ENCODE measurements around the gene SRC.

The SRC gene

DNA sequence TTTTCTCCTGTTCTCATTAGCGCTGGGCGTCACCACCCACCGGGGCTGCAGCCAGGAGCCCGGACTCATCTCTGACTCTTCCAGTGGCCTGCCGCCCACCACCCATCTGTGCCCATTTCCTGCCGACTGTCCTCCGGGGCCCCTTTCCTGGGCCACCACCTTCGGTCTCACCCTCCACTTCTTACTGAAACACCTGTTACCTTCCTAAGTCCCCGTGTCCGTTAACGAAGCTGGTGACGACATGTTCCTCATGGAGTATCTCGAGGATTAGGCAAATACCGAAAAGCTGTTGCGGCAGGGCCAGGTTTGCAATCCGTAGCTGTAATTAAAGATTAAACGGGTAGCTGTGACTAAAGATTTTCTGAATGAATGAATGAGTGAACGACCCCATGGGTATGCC, 80.2 kb downstream of the SRC start:
- no peak for DNase-seq (ENCODE audit: low read depth in 2 of 2)

DNA sequence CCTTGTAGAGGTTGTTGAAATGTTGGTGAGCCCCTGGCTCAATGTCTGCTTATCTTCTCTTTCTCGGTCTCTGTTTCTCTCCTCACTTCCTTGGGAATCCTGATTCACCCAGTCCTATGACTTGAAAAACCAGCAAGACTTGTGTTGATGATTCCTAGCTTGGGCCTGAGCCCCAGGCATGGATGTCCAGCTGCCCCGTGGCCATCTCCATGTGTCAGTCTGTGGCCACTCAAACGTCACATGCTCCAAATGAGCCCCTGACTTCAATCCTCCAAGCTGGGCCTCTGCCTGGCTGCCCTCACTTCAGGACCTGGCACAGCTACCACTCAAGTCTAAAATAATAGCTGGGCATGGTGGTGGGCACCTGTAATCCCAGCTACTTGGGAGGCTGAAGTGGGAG, 81.0 kb downstream of the SRC start:
- no peak for DNase-seq (ENCODE audit: low read depth in 2 of 2)

DNA sequence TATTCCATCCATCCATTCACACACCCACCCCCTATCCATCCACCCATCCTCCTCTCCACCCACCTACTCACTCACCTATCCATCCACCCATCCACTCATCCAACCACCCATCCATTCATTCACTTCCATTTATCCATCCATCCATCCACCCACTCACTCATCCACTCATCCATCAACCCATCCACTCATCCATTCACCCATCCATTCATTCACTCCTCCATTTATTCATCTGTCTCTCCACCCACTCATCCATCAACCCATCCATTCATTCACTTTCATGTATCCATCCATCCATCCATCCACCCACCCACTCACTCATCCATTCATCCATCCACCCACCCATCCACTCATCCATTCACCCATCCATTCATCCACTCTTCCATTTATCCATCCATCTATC, 84.1 kb downstream of the SRC start:
- DNase-seq (ENCODE audit: low read depth in 2 of 2), result no peak

DNA sequence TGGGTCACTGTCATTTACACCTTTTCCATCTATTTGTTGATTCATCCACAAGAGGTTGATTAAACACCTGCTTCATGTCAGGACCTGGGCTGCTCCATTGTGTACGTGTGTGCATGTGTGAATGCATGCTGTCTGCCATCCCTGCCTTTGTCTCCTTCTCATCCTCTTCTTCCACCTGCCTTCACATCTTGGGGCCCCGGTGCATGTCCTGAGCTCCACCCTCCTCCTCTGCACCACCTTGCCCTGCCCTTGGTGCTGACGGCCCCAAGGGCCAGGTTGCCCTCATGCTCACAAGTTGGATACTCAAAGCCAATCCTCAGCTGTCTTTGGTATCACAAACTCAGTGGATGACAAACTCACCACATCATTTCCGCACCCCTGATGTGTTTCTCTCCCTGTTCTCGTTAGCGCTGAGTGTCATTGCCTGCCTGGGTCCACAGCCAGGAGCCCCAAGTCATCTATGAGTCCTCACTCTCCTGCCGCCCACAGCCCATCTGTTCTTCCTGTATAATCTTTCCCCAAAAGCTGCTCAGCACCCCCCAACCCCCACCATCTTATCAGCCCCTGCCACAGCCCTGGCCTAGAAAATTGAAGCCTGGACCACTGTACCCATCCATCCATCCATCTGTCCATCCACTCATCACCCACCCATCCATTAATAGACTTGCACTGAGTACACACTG, 85.0 kb downstream of the SRC start:
- DNase-seq (ENCODE audit: low read depth in 2 of 2), result no peak

DNA sequence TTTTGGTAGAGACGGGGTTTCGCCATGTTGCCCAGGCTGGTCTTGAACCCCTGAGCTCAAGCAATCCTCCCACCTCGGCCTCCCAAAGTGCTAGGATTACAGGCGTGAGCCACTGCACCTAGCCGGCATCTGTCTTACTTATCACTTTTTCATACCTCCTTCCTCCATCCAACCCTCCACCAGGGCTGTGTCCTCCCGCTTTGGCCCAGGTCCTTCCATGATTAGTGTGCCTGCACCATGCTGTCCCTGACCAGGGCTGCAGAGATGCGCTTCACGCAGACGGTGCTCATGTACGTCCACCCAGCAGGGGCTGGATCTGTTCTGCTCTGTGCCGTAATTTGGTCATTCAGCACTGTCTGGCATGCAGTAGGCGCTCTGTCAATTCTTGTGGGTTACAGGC, 85.8 kb downstream of the SRC start:
- DNase-seq (ENCODE audit: low read depth in 2 of 2), result no peak

DNA sequence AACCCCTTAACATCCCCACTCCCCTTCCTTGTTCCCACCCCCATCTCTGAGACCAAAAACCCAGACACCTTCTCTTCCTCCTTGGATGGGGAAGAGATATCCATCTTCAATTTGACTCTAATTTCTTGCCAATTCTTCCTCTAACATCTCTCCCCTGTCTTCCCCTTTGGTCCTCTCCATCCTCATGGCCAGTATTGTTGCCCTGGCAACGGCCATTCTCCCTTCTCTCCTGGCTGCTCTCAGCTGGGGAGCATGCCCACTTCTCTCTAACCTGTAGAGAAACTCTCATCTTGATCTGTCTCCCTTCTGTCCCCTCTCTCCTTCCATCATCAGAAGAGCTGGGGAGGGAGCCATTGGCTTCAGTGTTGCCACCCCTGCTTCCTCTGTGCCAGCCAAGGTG, 86.7 kb downstream of the SRC start:
- DNase-seq (ENCODE audit: low read depth in 2 of 2), result no peak

DNA sequence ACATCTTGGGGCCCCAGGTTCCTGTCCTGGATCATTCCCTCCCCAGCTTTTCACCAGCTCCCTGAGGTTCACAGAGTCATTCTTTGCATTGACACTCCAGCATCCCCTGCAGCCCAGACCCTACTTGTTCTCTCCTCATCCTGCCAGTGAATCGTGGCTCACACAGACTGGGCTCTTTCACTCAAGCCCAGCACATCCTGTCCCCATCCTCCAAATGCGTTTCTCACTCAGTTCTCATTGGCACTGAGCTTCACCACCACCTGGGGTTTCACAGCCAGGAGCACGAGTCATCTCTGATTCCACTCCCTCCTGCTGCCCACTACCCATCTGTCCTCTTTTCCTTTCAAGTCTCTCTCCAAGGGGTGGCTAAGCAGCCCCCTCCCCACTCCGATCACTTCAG, 89.7 kb downstream of the SRC start:
- no peak for DNase-seq (ENCODE audit: low read depth in 2 of 2)

DNA sequence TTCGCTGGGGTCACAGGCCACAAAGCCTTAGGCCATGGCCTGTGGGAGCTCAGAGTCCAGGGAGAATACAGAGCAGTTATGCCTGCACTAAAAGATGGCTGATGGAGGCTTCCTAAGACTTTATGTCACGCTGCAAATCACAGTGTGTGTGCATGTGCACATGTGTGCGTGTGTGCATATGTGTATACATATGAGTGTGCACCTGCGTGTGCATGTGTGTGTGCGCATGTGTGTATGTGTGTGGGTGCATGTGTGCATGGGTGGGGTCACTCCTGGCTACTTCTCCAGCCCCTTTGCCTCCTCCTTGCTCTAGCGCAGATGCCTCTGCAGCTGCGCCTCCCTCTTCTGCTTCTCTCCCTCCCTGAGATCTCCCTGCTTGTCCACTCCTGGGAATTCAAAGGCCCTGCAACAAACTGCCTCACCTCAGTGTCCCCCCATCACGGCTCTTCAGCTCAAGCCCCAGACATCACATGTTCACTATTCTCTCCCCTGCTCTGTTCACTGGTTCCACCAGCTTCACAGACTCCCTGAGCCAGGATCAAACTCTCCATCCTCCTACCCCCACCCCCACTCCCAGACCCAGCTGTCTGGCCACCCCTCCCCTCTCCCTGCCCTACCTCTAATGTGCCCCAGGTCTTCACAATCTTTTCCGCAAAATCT, 90.7 kb downstream of the SRC start:
- no peak for DNase-seq (ENCODE audit: low read depth in 2 of 2)

DNA sequence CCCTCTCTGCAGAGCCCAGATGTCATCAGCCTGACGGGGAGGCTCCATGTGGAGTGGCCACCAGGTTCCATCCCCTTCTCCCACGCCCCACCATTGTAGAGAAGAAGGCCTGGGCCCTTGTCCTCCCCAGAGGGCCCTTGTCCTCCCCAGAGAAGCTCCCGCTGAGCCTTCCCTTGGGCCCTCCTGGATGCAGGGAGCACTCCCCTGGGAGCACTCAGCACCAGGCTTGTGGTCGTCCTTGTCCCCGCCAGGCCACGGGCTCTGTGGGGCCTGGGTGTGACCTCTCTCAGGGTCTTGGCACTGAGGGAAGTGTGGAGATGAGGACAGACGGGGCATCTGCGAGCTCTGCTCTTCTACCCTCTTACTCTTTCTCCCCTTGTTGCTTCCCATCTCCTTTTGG, 91.7 kb downstream of the SRC start:
- no peak for DNase-seq (ENCODE audit: low read depth in 2 of 2)

DNA sequence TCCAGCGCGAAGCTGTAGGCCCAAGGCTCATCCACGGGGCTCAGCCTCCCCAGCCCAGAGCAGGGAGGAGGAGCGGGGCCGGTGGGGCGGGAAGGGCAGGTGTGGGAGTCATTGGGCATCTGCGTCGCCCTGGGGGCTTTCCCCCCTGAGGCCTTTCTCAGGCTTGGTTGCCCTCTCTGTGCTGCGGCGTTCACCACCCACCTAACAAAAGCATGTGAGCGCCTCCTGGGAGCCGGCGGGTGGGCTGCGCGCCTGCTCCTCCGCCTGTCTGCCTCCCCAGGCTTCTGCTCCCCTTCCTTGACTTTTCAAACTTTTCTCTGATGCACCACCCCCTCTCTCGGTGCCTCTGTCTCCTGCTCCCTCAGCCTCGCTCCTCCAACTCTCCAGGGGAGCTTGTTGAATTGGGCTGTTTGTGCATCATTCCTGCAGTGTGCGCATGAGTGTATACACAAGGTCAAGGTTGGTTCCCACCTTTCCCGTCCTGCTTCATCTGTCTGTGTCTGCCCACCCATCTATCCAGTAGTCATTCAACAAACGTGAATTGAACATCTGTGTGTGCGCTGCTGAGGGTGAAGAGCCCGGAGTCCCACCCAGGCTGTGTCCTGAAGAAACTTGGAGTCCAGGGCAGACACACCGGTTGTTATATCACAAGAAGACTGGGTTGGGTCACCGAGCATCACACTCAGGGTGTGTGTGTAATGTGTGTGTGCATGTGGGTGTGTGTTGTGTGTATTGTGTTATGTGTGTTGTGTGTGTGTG, 92.7 kb downstream of the SRC start:
- DNase-seq (ENCODE audit: low read depth in 2 of 2), result no peak

DNA sequence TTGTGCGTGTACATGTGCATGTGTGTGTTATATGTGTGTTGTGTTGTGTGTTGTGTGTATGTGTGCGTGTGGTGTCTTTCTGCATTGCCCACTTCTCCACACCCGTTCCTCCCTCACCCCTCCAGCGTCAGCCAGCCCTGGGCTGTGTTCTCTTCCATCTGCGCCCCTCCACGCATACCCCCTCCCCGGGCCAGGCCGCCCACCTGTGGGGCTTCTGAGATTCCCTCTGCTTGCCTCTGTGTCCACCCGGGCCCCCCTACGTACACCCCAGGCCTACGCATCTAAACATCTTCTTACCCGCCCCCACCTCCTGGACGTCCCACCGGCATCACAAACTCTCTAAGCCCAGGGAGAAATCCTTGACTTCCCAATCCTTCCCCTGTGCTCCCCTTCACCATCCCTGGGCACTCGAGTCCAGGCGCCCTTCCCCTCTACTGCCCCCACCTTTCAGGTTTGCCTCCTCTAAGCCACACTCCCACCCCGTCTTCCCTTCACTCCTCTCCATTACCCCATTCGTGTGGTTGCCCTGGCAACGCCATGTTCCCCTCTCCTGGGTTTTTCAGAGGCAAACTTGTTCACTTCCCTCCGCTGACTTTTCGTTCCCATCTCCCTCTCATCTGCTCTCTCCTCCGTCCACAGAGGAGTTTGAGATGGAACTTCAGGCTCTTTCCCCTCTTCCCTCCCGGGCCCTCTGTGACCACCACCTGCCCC, 93.4 kb downstream of the SRC start:
- no peak for DNase-seq (ENCODE audit: low read depth in 2 of 2)

DNA sequence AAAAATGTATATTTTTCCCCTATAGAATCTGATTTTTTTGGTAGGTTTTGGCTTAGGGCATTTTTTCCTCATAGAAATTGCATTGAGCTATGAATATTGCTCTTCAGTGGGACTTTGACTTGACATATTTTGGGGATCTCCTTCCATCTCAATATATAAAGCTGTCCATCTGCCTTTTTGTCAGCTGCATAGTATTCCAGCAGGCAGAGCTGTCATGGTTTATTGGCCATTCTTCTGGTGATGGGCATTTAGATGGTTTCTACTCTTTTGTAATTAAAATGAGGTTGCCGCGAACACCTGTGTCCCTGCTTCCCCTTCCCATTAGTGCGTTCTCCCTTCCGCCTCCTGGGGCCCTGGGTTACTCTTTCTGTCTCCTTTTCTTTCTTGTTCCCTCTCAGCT, 95.1 kb downstream of the SRC start:
- DNase-seq (ENCODE audit: low read depth in 2 of 2), result no peak

DNA sequence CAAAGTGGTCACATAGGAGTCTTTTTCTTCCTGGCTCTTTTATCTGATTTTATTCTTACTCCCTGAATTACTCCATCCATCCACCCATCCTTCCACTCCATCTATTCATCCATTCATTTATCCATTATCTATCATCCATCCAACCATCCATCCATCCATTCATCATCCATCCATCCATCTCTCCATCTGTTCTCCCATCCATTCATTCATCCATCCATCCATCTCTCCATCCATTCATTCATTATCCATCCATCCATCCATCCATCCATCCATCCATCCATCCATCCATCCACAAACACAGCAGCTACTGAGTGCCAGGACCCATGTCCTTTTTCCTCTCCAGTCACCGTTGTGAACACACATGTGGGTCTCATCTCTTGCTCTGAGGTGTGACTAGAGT, 96.6 kb downstream of the SRC start:
- no peak for DNase-seq (ENCODE audit: low read depth in 2 of 2)

DNA sequence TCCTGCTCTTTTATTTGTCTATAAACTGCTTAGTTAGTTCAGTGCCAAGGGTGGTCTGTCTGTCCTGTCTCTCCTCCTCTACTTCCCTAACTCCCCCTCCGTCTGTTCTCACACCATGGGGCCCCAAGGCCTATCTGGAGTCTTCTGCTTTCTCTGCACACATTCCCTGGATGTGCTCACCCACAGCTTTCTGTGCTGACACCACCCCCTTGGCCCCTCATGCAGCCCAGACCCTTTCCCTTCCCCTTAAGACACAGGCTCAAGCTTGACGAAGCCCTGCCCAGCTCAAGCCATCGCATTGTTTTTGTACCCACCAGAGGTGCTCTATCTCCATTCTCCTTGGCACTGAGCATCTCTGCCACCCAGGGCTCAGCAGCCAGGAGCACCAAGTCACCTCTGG, 97.0 kb downstream of the SRC start:
- no peak for DNase-seq (ENCODE audit: low read depth in 2 of 2)

DNA sequence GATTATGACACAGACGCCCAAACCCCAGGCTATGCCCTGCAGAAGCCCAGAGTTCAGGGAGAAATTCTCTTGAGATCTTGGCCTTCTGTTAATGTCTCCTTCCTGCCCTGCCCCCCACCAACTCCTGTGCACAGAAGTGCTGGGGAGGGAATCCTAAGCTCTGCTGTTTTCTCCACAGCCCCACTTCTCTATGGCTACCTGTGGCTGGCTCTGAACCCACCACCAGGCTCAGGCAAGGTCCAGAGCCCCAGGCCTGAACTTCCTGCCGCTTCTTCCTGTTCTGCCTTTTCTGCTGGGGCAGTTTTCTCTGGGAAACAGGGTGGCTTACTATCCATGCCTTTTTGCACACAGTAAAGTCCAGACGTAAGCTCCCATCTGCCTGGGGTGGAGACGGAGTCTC, 97.7 kb downstream of the SRC start:
- no peak for DNase-seq (ENCODE audit: low read depth in 2 of 2)

DNA sequence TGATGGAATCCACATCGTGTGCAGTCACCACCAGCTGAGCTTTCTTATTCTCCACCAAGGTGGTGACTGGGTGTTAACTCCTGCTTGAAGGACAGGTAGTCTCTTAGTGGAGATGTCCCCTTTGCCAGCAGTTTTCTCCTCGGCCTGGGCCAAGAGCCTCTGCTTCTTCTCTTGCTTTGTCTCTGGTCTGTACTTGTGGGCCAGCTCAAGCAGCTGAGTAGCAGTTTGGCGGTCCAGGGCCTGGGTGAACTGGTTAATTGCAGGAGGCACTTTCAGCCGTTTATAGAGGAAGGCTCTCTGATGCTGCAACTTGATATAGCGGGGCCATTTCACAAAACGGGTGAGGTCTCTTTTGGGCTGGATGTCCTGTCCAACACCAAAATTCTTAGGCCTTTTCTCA, 99.1 kb downstream of the SRC start:
- DNase-seq (ENCODE audit: low read depth in 2 of 2), result no peak

DNA sequence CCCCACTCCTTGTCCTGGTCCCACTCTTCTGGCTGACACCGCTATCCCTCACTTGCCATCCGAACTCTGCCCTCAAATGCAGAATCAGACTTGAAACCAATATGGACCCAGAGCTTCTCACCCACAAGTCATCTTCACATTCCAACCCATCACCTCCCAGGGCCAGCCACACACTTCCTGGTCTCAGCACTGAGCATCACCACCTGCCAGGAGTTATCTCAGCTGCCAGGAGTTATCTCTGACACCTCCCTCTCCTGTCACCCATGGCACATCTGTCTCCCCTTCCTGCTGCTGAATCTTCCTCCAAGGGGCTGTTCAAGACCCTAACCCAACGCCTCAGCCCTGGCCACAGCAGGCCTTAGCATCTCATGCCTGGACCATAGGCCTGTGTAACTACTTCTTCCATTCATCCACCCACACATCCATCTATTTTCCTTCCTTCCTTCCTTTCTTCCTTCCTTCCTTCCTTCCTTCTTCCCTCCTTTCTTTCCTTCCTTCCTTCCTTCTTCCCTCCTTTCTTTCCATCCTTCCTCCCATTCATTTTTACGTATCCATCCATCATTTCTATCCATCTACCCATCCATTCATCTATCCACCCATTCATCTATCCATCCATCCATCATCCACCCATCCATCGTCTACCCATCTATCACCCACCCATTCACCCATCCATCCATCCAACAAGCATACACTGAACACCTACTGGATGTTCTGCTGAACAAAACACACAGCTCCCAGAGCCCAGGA, 100.5 kb downstream of the SRC start:
- no peak for DNase-seq (ENCODE audit: low read depth in 2 of 2)

DNA sequence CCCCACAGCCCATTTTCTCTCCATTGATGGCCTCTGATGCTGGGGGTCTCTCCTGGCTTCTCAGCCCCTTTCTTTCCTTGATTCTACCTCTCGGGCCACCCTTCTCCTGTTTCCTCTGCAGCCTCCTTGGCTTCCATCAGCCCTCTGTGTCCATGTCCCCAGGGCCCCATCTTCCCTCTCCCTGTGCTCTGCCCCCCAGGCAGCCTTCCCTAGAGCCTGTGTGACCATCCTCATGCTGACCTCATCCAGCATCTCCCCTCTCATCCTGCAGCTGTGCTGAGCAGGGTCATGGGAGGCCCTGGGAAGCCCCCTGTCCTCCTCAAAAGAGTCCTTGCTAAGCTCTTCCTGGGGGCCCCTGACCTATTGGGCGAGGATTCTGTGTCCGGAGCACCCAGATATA, 101.7 kb downstream of the SRC start:
- no peak for DNase-seq (ENCODE audit: low read depth in 2 of 2)

DNA sequence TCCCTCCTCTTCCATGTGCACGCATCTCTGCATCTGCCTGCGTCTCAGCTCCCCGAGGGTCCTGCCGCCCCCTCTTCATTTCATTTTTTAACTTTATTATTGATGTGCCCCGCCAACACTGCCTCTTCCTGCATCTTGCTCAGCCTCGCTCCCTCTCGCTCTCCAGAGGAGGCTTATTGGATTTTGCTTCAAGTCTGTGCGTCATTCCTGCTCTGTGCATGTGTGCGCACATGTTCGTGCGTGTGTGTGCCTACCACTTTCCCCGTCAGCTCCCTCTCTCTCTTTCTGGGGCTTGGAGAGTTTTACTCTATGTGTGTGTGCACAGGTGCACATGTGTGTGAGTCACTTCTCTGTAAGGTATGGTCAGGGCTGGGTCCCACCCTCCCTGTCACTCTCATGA, 103.3 kb downstream of the SRC start:
- no peak for DNase-seq (ENCODE audit: low read depth in 2 of 2)

DNA sequence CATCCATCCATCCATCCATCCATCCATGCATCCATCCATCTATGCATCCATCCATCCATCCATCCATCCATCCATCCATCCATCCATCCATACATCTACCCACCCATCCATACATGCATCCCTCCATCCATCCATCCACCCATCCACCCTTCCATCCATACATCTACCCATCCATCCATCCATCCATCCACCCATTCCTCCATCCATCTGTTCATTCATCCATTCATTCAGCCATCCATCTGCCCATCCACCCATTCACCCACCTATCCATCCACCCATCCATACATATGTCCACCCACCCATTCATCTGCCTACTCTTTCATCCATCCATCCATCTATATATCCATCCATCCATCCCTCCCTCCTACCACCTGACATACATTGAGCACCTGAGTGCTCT, 104.4 kb downstream of the SRC start:
- DNase-seq (ENCODE audit: low read depth in 2 of 2), result no peak

DNA sequence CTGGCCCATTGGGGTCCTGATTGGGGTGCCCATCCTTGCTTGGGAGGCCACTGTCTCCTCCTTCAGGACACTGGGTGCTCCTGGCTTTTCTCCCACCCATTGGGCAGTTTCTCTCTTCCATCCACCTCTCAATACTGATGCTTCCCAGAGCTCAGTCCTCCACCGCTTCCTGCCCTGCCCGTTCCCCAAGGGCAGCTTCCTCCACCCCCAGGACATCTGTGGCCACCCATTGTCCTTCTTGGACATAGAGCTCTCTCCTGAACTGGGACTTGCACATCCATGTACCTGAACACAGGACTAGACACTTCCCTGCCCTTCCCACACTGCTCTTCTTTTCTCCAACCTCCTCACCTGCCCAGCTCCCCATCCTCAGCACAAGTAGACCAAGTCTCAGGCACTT, 105.7 kb downstream of the SRC start:
- DNase-seq (ENCODE audit: low read depth in 2 of 2), result no peak

DNA sequence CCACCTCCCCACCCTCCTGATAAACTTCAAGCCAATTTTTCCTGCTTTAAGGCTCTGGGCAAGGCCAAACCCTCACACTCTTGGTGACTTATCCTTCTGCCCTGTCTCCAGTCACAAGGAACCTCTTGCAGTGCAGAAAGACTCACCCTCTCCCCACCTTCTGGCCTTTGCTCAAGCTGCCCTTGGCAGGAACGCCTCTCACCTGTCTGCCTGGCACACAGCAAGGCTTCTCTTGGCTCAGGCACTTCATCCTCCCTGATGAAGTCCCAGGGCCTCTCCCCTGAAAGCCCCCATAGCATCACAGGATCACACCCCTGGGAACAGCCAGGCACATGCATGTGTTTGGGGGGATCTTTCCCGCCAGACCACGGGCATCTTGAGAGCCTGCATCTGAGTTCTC, 106.3 kb downstream of the SRC start:
- no peak for DNase-seq (ENCODE audit: low read depth in 2 of 2)
